Panc1 (cell line): ENCODE measurements around the gene TKT. TPM values are rescaled to one million over a fixed set of nuclear protein-coding genes. Genes with fewer than 3 reads are reported as not detected.

Source experiments
- ATAC-seq: fragments of 200-7000 bp; cut with Tn5 transposase; 2 replicates; pipeline ENCODE4 v1.9.1; 2020; ENCODE audit warnings: mild to moderate bottlenecking, moderate library complexity
- BruUV-seq: library from RNA; stranded (reverse); fragments of 400-500 nt; replicated peaks from 2 replicates; lab custom pipeline; 2021; lab: Mats Ljungman, UMichigan
- CTCF ChIA-PET: fragments of 300-600 bp; sonication (Branson Sonifier 250); formaldehyde crosslinking; loops from one replicate; lab custom pipeline; 2022; ENCODE audit warnings: antibody characterized with exemption; lab: Charles Lee
- POLR2A ChIA-PET: fragments of 300-600 bp; sonication (Branson Sonifier 250); formaldehyde crosslinking; loops from one replicate; lab custom pipeline; 2022; ENCODE audit warnings: antibody characterized with exemption; lab: Charles Lee
- DNase-seq: peaks from one replicate; pipeline ENCODE4 v3.0.0-alpha.2; 2010; ENCODE audit warnings: low read depth, low spot score
- H3K27ac ChIP-seq: 2 replicates; pipeline ENCODE4 v1.5.1; 2011; ENCODE audit warnings: mild to moderate bottlenecking, low read length, inconsistent platforms
- H3K27me3 ChIP-seq: fragments of 200-500 bp; sonication (Bioruptor generic); 2 replicates; pipeline ENCODE4 v1.6.0; 2014; ENCODE audit warnings: low read length, inconsistent platforms; ENCODE audit not compliant: control insufficient read depth, insufficient read depth
- H3K36me3 ChIP-seq: fragments of 200-500 bp; sonication (Bioruptor generic); 2 replicates; pipeline ENCODE4 v1.5.1; 2014; ENCODE audit warnings: inconsistent platforms, mild to moderate bottlenecking, low read length, moderate library complexity; ENCODE audit not compliant: control insufficient read depth, insufficient read depth
- H3K4me1 ChIP-seq: 2 replicates; pipeline ENCODE4 v1.5.1; 2011; ENCODE audit warnings: inconsistent platforms, mild to moderate bottlenecking, low read length, moderate library complexity; ENCODE audit not compliant: control insufficient read depth, insufficient read depth
- H3K4me3 ChIP-seq, 2 experiments: 2 replicates each; pipeline ENCODE4 v1.5.1; 2011 to 2012; ENCODE audit warnings: low read depth in 2 of 2, low read length in 2 of 2, mild to moderate bottlenecking in 2 of 2, inconsistent platforms in 1 of 2, moderate library complexity in 1 of 2
- H3K9me3 ChIP-seq: fragments of 200-500 bp; sonication (Bioruptor generic); 2 replicates; pipeline ENCODE4 v1.5.1; 2014; ENCODE audit warnings: low read depth, mild to moderate bottlenecking, inconsistent platforms, low read length, moderate library complexity; ENCODE audit not compliant: control insufficient read depth, insufficient read depth
- POLR2AphosphoS5 ChIP-seq: IDR thresholded peaks from 2 replicates; pipeline ENCODE4 v1.6.1; 2012; ENCODE audit warnings: mild to moderate bottlenecking, low read depth, low read length, moderate library complexity
- SIN3A ChIP-seq: IDR thresholded peaks from 2 replicates; pipeline ENCODE4 v1.6.1; 2012; ENCODE audit warnings: low read depth, mild to moderate bottlenecking, low read length, moderate library complexity, borderline replicate concordance; ENCODE audit not compliant: insufficient read depth
- TCF7L2 ChIP-seq: IDR thresholded peaks from 2 replicates; pipeline ENCODE4 v1.6.1; 2011; ENCODE audit warnings: mild to moderate bottlenecking, low read depth, low read length, inconsistent platforms
- in situ Hi-C: cut with HindIII; loops from 2 replicates; pipeline ENCODE4 v1.10.0; 2016; ENCODE audit warnings: low sequenced_read_pairs, low pct_unique_long_range_greater_than_20kb
- intact Hi-C: fragments of 100-400 bp; cut with micrococcal nuclease; formaldehyde crosslinking; loops from one replicate; pipeline ENCODE4 v1.10.0; 2022; ENCODE audit not compliant: unreplicated experiment
- total RNA-seq: library from RNA; stranded (reverse); gene quantifications from one replicate; pipeline ENCODE4 v1.2.1, GENCODE V29; 2021; ENCODE audit not compliant: unreplicated experiment
- TF ChIP-seq, protein P1 (sequence below): fragments of 450-650 bp; IDR thresholded peaks from 2 replicates; pipeline ENCODE4 v1.5.1; 2017; ENCODE audit warnings: mild to moderate bottlenecking
- TF ChIP-seq, protein P2 (sequence below), 2 experiments: IDR thresholded peaks; 2 replicates each; pipeline ENCODE4 v1.6.1; 2011 to 2012; ENCODE audit warnings: low read depth in 2 of 2, control low read depth in 1 of 2, low read length in 1 of 2, mild to moderate bottlenecking in 1 of 2, moderate library complexity in 1 of 2; ENCODE audit not compliant: insufficient read depth in 1 of 2

The TKT gene
- total RNA-seq, 1 experiment from 2014 or later = 338 TPM

DNA sequence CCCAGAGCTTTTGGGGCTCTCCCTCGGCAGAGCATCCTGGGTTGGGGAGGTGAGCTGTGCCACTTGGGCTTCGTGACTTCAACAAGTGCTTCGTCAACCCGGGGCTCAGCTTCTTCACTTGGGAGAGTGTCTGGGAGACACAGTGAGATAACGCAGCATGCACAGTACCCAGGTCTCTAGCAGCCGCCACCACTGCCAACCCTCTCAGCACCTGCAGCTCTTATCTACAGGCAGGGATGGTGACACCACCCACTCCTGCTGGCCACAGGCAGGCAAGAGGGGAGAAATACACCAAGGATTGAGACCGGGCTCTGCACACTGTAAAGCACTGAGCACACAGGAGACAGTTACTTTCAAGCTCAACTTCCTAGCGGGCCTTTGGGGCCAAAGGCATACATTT is 11.6 kb downstream of the TKT start:
- in situ Hi-C loops = no loop called here
- no peak overlapping the region for H3K4me3 ChIP-seq
- H3K4me1 ChIP-seq = peaks cover 27% of the 10 kb centered on the region
- BruUV-seq = no TSS peak
- ChIA-PET POLR2A (interaction anchor here (0.6 to 0.7 kb wide), 2 partner anchors 9 to 219 kb away, joined by 4 to 9 read pairs; no protein-coding TSS in a partner anchor), CTCF (no interaction called here)
- TF ChIP-seq POLR2AphosphoS5 (no peak), TCF7L2 (no peak), SIN3A (no peak)
- TF ChIP-seq, protein P1, sequence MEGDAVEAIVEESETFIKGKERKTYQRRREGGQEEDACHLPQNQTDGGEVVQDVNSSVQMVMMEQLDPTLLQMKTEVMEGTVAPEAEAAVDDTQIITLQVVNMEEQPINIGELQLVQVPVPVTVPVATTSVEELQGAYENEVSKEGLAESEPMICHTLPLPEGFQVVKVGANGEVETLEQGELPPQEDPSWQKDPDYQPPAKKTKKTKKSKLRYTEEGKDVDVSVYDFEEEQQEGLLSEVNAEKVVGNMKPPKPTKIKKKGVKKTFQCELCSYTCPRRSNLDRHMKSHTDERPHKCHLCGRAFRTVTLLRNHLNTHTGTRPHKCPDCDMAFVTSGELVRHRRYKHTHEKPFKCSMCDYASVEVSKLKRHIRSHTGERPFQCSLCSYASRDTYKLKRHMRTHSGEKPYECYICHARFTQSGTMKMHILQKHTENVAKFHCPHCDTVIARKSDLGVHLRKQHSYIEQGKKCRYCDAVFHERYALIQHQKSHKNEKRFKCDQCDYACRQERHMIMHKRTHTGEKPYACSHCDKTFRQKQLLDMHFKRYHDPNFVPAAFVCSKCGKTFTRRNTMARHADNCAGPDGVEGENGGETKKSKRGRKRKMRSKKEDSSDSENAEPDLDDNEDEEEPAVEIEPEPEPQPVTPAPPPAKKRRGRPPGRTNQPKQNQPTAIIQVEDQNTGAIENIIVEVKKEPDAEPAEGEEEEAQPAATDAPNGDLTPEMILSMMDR = no peak
- TF ChIP-seq, protein P2, sequence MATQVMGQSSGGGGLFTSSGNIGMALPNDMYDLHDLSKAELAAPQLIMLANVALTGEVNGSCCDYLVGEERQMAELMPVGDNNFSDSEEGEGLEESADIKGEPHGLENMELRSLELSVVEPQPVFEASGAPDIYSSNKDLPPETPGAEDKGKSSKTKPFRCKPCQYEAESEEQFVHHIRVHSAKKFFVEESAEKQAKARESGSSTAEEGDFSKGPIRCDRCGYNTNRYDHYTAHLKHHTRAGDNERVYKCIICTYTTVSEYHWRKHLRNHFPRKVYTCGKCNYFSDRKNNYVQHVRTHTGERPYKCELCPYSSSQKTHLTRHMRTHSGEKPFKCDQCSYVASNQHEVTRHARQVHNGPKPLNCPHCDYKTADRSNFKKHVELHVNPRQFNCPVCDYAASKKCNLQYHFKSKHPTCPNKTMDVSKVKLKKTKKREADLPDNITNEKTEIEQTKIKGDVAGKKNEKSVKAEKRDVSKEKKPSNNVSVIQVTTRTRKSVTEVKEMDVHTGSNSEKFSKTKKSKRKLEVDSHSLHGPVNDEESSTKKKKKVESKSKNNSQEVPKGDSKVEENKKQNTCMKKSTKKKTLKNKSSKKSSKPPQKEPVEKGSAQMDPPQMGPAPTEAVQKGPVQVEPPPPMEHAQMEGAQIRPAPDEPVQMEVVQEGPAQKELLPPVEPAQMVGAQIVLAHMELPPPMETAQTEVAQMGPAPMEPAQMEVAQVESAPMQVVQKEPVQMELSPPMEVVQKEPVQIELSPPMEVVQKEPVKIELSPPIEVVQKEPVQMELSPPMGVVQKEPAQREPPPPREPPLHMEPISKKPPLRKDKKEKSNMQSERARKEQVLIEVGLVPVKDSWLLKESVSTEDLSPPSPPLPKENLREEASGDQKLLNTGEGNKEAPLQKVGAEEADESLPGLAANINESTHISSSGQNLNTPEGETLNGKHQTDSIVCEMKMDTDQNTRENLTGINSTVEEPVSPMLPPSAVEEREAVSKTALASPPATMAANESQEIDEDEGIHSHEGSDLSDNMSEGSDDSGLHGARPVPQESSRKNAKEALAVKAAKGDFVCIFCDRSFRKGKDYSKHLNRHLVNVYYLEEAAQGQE (IDR thresholded peaks at IDR 0.05; ENCODE audit: insufficient read depth in 1 of 2, low read depth in 2 of 2, low read length in 1 of 2) = no peak
- H3K27ac ChIP-seq = no peak overlapping the region
- DNase-seq (no peak), ATAC-seq (no peak)
- H3K36me3 ChIP-seq = peaks cover 5% of the 10 kb centered on the region; the same call in 1 of the 2 replicates
- H3K9me3 ChIP-seq = no peaks in the 10 kb centered on the region
- no peaks in the 10 kb centered on the region for H3K27me3 ChIP-seq
- intact Hi-C loops = no loop called here

DNA sequence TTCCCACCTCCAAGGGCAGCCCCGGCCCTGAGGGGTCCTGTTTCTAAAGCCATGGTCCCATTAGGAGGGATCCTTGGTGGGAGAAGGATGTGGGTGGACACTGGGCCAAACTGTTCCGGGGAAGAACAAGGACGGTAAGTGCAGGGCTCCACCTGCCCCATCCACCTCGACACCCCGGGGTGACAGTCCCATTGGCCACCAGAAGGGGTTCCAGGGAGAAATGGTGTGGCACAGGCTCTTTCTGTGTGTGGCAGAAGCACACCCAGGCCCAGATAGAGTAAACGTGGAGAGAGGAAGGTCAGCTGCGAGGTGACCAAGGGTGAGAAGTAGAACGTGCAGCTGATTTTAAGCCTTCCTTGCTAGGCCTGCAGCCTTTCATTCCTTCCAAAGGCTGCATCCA is 12.0 kb downstream of the TKT start:
- in situ Hi-C loops = no loop called here
- DNase-seq (no peak), ATAC-seq (no peak)
- ChIA-PET CTCF (no interaction called here), POLR2A (interaction anchor here (0.6 kb wide), 1 partner anchor 9 kb away, joined by 4 read pairs; no protein-coding TSS in a partner anchor)
- Histone ChIP-seq H3K4me1 (peaks cover 29% of the 10 kb centered on the region), H3K4me3 (no peak overlapping the region), H3K27me3 (no peaks in the 10 kb centered on the region), H3K36me3 (peaks cover 5% of the 10 kb centered on the region; the same call in 1 of the 2 replicates), H3K27ac (no peak overlapping the region), H3K9me3 (no peaks in the 10 kb centered on the region)
- no peak for TF ChIP-seq POLR2AphosphoS5
- BruUV-seq = no TSS peak
- intact Hi-C loops = no loop called here

DNA sequence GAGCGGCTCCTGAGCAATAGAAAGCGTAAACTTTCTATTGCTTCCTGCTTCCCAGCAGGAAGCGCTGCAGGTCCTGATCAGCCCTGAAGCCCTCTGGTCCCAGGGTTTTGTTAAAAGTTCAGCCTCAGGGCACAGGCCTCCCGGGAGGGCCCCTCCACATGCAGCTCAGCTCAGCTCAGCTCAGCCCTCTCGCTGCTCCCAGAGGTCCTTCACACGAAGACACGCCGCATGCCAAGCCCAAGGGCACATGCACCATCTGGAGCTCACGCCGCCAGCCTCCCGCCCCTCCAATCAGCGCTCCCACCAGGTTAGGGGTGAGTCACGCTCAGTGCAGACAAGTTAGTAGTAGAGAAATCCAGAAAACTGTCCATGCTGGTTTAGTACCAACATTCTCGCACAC is 12.7 kb downstream of the TKT start:
- BruUV-seq = no TSS peak
- no peak overlapping the region for H3K4me3 ChIP-seq
- TF ChIP-seq POLR2AphosphoS5 (no peak), TCF7L2 (no peak), SIN3A (no peak)
- TF ChIP-seq, protein P1 = no peak
- TF ChIP-seq, protein P2 (IDR thresholded peaks at IDR 0.05; ENCODE audit: insufficient read depth in 1 of 2, low read depth in 2 of 2, low read length in 1 of 2) = no peak
- intact Hi-C loops = no loop called here
- ChIA-PET CTCF (no interaction called here), POLR2A (no interaction called here)
- no peak overlapping the region for H3K27ac ChIP-seq
- H3K27me3 ChIP-seq = no peaks in the 10 kb centered on the region
- H3K4me1 ChIP-seq = peaks cover 36% of the 10 kb centered on the region
- ATAC-seq (no peak), DNase-seq (no peak)
- H3K9me3 ChIP-seq = no peaks in the 10 kb centered on the region
- in situ Hi-C loops = no loop called here
- peaks cover 5% of the 10 kb centered on the region; the same call in 1 of the 2 replicates for H3K36me3 ChIP-seq
